Forelimb muscle (tissue), 1 donor: ENCODE results near the gene LGALS12. TPM values are rescaled to one million over a fixed set of nuclear protein-coding genes. Genes with fewer than 3 reads are reported as not detected.
"Not testable (repeated sequence)": the region's sequence is repeated elsewhere in the genome, so short reads cannot be mapped to it uniquely, and the experiment has no call there.

ENCODE experiments used
- DNase-seq: peaks from one replicate; pipeline ENCODE4 v3.0.0-alpha.2; 2013; ENCODE audit warnings: low read depth
- polyA plus RNA-seq: library from polyadenylated mRNA; unstranded; fragments of 120-200 nt; gene quantifications from one replicate; pipeline ENCODE4 v1.2.1, GENCODE V29; 2013; ENCODE audit not compliant: insufficient read length

LGALS12 gene
- polyA plus RNA-seq, 1 donor: 0.37 TPM

- DNase-seq: no peak
These were observed 27.1 kb downstream of the LGALS12 start for GRCh38 chr11:63532799-63533475.

GRCh38 chr11:63534076-63534475, 28.2 kb downstream of the LGALS12 start:
- no peak for DNase-seq

GRCh38 chr11:63534895-63535461, 29.1 kb downstream of the LGALS12 start:
- no peak for DNase-seq

GRCh38 chr11:63535734-63536133, 29.9 kb downstream of the LGALS12 start:
- no peak for DNase-seq

- DNase-seq: peak; percentile 55
These were observed 30.9 kb downstream of the LGALS12 start, which contains the start of gene PLAAT4 for GRCh38 chr11:63536669-63537292. TSS of gene PLAAT4 (plus strand) at chr11:63536808. CDS start at chr11:63536869, 61 bp downstream.

DNA sequence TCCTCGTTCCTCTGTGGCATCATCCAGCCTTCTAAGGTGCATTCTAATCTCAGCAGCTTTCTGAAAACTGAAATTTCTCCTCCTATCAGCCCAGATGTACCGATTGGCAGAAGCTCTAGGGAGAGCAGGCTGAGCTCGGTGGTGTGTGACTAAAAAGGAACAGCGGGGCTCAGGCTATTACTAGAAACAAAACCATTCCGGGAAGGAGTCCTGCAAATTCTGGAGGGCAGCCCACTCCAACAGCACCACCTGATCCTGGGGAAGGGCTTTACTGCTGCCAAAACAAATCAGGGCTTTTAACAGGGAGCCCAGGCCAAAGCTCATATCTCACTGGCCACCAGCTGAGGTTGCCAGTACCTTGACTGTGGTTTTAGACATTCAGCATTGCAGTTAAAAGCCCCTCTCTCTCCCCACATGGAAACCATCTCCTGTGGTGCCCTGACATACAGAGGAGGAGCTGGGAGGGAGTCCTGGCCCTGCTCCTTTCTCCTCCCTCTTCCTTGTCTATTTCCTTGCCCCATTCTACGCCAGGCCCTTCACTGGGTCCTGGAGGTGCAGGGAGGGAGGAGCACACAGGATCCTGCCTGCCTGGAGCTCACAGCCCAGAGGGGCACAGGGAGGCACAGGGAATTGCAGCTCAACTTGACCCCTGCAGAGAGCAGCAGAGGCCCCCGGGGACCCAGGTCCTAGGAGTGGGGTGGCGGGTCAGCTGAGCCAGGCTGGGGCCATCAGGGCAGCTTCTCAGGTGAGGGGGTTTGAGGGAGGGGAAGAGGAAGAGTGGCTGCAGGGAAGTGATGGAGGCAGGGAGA, 31.6 kb downstream of the LGALS12 start:
- DNase-seq: no peak

DNA sequence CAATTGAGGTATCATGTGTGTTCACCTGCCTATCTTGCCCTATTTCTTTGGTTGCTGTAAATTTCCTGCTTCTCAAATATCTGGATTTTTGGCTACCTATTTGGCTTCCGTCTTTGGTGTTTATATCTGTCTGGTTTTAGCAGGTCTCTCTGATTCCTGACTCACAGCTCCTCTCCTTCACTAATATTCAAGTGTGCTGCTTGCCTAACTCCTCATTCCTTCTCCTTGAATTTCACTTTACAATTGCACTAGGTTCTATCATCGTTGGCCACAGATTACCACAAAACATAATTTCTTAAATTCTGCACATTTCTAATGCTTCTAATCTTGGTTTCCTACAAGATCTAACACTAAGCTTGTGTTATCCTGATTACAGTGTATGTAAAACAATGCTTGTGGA, 36.6 kb downstream of the LGALS12 start:
- not testable (repeated sequence) for DNase-seq

DNA sequence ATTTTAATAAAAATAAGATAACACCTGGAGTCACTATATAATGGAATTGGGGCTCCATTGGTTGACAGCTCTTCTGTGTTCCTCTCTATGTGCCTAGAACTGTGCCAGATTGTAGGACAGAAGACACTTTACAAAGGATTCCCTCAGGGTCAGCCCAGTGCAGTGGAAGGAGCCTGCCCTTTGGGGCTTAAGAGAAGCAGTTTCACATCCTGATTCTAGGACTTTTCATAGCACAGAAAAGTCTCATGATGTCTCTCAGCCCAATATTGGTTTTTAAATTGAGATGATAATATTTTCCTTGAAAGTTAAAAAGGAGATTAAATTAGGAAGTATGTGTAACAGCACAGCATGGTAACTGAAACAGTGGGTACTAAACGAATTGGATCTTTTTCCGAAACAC, 37.8 kb downstream of the LGALS12 start:
- no peak for DNase-seq

DNA sequence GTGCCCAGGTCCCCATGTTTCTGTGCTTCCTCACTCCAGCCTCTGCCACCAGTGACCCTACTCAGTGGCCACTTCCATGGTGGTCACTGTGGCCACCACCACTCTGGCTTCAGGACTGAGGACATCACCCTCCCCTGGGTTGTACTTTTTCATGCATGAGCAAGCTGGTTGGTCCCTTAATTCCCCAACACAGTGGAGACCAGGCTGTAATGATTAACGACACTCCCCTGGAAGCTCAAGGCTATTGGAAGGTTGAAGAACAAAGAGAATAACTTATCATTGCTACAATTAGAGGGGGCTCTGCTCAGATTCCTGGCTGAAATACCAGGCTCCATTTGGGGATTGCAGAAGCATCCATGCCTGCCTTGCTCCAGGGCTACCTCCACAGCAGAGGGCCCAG, 41.2 kb downstream of the LGALS12 start:
- no peak for DNase-seq

DNA sequence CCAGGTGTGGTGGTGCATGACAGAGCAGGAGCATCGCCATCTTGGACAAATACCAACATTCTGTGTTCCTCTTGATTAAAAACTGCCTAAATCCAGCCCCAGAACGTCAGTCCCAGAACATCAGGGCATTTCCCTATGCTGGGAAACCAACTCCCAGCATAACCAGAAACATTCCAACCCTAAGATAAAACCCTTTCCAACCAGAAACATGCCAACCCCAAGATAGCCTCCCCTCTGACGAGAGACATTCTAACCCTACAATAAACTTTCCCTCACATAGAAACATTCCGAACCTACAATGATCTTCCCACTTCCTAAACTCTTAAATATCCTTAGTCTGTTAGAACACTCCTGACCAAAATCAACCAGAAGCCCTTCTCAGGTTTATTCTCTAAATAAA, 42.3 kb downstream of the LGALS12 start:
- DNase-seq: no peak

DNA sequence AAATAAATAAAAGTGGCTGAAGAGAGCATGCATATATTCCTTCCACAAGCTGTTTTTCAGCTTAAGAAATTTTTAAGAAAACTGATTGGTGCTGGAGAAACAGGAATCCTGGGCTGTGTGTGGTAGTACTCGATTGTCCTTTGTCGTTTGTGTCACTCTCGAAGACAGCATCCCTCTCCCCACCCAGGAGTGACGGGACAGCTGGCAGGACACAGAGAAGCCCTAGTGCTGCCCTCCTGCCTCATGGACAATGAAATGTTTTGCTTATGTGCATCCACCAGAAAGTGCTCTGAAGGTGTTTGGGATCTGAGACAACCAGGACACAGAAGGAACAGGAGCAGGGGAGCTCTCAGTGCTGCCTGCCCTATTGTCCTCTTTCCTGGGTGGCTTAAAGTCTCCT, 43.5 kb downstream of the LGALS12 start:
- no peak for DNase-seq

DNA sequence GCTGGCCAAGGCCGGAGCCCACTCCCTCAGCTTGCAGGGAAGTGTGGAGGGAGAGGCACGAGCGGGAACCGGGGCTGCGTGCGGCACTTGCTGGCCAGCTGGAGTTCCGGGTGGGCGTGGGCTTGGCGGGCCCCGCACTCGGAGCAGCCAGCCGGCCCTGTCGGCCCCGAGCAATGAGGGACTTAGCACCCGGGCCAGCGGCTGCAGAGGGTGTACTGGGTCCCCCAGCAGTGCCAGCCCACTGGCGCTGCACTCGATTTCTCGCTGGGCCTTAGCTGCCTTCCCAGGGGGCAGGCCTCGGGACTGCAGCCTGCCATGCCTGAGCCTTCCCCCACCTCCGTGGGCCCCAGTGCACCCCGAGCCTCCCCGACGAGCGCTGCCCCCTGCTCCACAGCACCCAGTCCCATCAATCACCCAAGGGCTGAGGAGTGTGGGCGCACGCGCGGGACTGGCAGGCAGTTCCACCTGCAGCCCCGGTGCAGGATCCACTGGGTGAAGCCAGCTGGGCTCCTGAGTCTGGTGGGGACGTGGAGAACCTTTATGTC, 44.3 kb downstream of the LGALS12 start:
- not testable (repeated sequence) for DNase-seq

DNA sequence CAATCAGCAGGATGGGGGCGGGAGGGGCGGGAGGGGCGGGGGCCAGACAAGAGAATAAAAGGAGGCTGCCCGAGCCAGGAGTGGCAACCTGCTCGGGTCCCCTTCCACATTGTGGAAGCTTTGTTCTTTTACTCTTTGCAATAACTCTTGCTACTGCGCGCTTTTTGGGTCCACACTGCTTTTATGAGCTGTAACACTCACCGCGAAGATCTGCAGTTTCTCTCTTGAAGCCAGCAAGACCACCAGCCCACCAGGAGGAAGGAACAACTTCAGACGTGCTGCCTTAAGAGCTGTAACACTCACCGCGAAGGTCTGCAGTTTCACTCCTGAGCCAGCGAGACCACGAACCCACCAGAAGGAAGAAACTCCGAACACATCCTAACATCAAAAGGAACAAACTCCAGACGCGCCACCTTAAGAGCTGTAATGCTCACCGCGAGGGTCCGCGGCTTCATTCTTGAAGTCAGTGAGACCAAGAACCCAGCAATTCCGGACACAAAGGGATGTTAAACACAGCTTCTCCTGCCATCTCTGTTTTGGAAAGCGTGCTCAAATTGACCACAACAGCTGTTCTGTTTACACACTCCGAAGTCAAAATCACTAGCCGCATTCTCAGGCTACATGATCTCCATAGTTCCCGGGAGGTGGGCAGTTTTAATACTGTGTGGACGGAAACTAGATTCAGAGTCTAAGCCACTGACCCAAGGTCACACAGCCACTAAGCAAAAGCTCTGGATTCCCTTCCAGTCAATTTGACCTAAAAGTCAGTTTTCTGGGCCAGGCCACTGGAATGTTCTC, 45.4 kb downstream of the LGALS12 start:
- no peak for DNase-seq

DNA sequence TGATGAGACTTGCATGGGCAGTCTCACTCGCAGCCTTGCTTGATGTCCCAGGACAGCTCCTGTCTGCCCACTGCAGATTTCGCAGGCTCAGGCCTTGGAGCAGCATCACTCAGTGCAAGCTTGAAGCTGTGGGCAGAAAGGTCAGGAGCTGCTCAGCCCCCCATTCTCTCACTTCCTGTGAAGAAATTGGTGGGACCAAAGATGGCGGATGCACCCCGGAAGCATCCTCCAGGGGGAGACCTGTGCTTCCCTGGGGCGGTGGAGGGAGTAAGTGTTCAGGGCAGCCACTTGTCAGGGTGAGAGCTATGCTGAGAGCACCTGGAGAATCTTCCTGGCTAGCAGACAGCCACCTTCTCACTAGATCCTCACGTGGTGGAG, 46.0 kb downstream of the LGALS12 start:
- DNase-seq: no peak

DNA sequence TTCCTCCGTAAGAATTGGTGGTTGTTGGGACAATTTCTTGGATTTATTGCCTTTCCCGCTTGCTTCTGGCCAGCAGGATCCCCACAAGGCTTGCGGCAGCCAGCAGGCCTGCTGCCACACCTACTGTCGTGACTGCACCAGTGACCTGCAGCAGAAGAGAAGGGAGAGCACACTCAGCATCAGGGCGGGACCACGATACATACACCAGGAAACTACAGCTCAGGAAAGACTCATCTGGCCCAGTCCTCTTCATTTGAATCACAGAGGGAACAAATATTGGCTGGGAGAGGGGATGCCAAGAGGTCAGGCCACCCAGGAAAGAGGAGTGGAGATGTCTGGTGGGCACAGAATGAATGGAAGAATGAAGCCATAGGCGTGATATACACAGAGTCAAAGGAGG, 47.0 kb downstream of the LGALS12 start:
- DNase-seq: no peak

DNA sequence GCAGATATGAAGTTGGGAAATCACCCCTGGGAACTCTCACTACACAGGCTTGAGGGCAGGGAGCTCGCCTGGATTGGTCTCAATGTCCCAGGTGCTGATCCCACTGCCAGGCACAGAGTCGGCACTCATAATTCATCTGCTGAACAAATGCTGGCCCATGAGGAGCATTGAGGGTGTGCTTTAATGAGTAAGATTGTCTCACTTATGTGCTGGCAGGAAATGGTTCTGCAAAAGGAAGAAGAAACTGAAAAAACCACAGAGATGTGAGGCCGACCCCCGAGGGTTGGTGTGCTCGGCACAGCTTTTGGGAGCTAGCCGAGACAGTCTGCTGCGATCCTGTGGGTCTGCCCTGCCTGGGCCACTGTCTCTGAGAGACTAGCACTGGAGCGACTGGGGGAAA, 47.9 kb downstream of the LGALS12 start:
- DNase-seq: no peak

- no peak for DNase-seq
These were observed 49.0 kb downstream of the LGALS12 start for GRCh38 chr11:63554877-63555223.

DNA sequence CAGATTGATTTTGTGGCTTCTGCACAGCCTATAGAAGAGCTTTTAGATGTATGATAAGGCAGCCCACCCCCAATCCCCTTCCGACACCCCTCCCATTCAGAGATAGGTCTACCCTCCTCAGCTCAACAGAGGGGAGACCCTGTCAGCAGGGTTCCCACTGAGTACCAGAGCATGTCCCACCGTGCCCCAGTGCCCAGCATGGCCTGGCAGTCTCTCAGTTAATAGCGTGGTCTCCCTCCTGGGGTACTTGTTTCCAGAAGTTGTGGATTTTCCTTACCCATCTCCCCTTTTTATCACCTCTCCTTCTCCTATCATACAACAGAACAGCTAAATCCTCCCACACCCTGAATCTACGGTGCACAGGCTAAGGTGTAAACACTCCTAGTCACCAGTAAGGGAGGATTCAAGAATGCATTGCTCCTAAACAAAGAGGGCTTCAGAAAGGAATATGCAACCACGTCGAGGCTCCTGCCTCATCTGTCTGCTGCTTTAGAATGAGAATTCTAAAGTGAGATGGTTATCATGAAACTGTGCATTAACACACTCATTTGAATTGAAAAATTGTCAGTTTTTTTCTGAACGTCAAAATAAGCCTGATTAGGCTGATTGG, 50.6 kb downstream of the LGALS12 start:
- DNase-seq: no peak

DNA sequence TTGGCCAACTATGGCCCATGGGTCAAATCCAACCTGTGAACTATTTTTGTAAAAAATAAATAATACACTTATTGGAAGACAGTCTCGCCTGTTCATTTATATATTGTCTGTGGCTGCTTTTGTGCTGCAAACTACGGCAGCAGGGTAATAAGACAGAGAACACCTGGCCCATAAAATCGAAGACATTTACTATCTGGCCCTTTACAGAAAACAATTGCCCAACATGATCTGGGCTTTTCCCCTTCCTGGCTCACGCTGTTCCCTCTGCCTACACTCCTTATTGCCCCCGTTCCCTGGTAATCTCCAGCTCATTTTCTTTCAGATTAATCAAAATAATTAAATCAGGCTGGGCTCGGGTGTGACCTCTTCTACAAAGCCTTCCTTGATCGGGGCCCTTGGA, 51.7 kb downstream of the LGALS12 start:
- no peak for DNase-seq

DNA sequence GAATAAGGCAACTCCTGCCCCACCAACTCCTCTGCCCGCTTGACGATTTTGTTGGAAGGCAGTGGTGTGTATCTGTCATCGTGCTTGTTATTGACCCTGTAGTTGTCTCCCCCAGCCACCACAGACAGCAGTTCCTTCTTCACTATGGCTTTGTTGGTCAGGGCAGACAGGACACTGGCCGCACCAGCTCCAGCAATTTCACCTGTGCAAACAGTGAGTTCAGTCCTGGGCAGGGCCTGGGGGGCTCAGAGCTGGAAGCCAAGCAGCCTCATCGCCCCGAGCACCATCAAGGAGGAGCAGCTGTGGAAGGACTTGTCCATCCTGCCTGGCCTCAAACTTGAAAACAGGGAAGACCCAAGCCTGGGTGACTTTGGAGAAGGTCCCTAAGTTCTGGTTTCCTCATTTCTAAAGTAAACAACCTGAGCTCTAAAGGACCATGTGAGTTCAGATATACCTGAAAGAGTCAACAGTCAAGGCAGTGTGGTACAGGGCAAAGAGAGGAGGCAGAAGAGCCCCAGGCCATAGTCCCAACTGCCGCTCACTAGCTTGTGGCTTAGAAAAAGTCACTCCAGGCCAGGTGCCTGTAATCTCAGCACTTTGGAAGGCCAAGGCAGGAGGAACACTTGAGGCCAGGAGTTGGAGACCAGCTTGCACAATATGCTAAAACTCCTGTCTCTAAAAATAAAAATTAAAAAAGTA, 52.7 kb downstream of the LGALS12 start:
- no peak for DNase-seq
